Left colon (tissue), 2 donors: ENCODE results near the gene PRDX4. TPM values are rescaled to one million over a fixed set of nuclear protein-coding genes. Genes with fewer than 3 reads are reported as not detected.
A peak's percentile ranks its signal among the peaks of the same experiment; 100 is the strongest.
"Not testable (repeated sequence)": the region's sequence is repeated elsewhere in the genome, so short reads cannot be mapped to it uniquely, and the experiment has no call there.

ENCODE experiments used
- ATAC-seq: fragments of 200-7000 bp; cut with Tn5 transposase; one replicate; pipeline ENCODE4 v1.9.1; 2020; ENCODE audit warnings: mild to moderate bottlenecking, moderate library complexity
- DNase-seq, 2 donors: peaks; one replicate each; pipeline ENCODE4 v3.0.0-alpha.2; 2020
- intact Hi-C, 2 donors: fragments of 100-400 bp; cut with DNase I in 1 of 2; cut with micrococcal nuclease in 1 of 2; formaldehyde crosslinking; loops; one replicate each; pipeline versions ENCODE4 v1.11.2 to v1.14.0; 2022; cut with DNase I, micrococcal nuclease
- total RNA-seq, 2 donors: library from RNA; stranded (reverse); fragmentation: NEBNext Ultra II Directional; extraction: Animal tissue kit (Norgen Biotek cat#: 25700); gene quantifications; one replicate each; pipeline ENCODE4 v1.2.1, GENCODE V29; 2021
- donor health status: DM: no; HTN: no; CAD: no.
- donor health status: DM: yes; HTN: yes; CAD: no.

Gene PRDX4
- total RNA-seq, 2 donors from 2014 or later = 39.1 to 43.3 TPM

DNA sequence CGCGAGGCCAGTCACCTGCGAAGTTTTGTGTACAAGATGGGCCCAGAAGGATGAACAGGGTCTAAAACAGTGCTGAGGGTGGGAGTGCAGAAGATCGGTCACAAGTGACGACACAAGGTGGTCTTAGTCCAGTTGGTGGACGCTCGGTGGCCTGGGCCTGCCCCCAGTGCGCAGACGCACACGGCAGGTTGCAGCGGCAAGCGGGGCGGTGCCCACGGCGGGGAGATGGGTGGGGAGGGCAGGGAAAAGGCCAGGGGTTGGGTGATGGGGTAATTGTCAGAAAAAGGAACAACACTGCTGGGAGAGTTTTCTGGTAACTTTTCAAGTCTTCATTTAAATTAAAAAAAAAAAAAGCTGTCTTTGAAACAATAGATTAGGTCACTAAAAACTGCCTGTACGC, 1.0 kb upstream of the PRDX4 start:
- no peak for ATAC-seq
- peak in 1 of 2 donors; percentile 7 for DNase-seq
- intact Hi-C loops = no loop called here

DNA sequence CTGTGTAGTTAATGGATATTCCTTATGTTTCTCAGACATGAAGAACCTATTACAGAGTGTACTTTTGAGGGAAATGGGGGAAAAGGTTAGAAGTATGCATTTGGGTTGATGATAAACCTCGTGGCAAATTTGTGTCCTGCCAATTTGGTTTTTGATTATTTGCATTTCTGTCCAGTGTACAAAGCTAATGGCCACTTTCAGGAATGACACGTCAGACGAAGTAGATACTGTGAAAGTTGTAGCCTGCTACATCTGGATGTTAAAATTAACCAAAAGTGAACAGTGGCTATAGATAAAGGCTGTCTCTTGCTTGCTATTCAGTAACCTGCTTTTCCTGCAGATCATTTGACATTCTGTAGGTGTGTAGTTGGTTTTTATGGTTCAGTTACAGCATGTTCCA, 1.0 kb downstream of the PRDX4 start:
- no peak for DNase-seq
- intact Hi-C loops = no loop called here
- ATAC-seq = no peak

DNA sequence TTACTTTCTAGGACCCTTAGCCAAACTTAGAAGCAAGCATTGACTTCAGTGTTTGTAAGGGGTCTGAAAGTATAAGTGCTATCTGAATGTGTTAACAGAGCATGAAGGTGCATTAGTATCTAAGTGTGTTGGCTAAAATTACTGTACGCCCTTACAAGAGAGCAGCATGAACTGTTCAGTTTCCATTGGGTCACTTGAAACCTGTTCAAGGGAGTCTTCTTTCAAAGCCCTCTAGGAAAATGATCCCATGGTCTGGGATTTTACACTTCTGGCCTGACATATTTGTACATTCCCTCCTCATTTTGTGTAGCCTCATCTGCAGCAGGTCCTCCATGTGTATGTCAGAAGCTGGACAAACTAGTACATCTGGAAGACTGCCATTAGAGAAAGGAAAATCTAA, 3.2 kb downstream of the PRDX4 start:
- intact Hi-C loops = no loop called here
- DNase-seq (no peak), ATAC-seq (no peak)

DNA sequence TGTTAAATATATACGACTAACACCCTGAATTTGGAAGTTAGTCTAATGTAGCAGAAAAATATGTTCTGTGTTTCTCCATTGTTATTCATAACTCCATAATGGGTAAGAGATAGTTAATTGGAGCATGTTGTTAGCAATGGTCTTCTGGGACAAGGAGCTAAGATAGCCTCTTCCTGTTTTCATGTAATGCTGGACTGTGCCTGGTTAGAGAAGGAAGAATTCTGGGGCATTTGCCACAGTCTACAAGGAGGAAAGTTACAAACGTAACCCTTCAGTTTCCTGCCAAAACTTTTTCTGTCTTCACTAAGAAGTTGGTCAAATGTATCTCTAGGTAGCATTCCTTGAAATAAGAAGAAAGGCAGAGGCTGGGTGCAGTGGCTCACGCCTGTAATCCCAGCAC, 5.8 kb downstream of the PRDX4 start:
- intact Hi-C loops = no loop called here
- no peak for ATAC-seq
- DNase-seq = no peak

DNA sequence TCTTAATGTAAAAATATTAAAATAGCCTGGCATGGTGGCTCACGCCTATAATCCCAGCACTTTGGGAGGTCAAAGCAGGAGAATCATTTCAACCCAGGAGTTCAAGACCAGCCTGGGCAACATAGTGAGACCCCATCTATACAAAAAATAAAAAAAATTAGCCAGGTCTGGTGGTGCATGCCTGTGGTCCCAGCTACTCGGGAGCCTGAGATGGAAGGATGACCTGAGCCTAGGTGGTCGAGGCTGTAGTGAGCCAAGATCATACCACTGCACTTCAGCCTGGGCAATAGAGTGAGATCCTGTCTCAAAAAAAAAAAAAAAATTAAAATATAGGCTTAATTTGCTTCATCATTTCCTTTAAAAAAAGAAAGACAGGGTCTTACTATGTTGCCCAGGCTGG, 9.2 kb downstream of the PRDX4 start:
- intact Hi-C loops, DNase-seq, ATAC-seq: not testable (repeated sequence)

DNA sequence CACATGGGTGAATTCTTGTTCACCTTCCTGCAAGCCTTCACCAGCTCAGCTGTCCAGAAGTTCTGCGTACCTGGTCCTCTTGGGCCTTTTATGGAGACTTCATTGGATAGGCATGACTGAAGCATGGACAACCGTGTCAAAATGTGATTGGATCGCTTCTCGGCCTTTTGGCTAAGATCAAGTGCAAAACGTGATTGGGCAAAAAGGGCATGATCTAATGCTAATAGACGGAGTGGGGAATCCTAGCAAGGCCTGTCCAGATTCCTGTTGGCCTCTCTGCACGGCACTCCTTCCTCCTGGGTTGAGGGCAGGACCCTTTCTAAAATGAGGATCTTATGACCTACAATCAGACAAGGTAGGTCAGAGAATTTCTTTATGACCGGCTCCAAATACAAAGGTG, 24.9 kb downstream of the PRDX4 start:
- ATAC-seq (no peak), DNase-seq (no peak)
- intact Hi-C loops = loop anchor here in 1 of 2 donors (10.0 kb wide), 1 partner anchor 213 kb away; the partner anchor contains the start of genes APOO and CXorf58

DNA sequence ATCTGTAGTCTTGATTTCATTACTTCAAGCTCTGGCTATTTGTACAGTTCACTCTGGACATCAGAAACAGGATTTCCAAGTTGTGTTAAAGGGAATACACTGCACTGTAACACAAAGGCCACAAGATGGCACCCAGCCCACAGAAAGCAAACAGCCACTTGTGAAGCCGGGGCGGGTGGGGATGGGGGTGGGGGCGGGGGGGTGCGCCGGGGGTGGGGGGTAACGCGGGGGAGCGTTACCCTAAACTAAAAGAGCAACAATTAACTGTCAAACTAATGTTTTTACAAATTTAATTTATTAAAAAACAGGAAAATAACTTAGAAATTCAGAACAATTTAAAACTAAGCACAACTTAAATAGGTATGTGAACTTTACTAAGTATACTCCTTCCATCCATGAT, 27.3 kb downstream of the PRDX4 start:
- DNase-seq = peak; percentile 30 to 58
- ATAC-seq = peak; percentile 77
- intact Hi-C loops = loop anchor here (5.0 to 10.0 kb wide), 2 partner anchors 210 to 213 kb away; partner anchors contain the start of genes APOO (in 2 of the 2) and CXorf58 (in 2 of the 2)

DNA sequence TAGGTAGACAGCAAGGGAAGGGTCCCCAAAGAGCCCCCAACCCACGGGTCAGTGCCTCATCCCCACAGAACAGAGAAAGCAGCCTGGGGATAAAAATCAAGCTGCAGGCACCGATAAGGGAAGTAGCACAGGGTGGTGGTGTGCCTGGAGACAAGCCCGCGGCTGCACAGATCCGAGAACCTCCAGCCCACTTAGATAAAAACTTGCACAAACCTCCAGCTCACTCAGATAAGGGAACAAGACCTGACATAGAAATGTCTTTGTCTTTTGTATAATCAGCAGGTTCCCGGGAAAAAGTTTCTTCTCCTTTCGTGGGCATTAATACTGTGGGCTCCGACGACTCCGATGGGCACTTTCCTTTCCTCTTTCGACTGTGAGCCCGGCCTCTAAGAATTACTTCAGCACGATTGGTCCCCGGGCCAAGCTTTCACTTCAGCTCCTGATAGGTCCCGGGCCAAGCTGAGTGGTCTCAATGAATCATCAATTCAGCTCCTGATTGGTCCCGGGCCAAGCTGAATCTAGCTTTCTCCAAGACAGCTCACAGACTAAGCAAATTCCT, 32.4 kb downstream of the PRDX4 start:
- intact Hi-C loops = loop anchor here (5.0 to 10.0 kb wide), 2 partner anchors 205 to 208 kb away; partner anchors contain the start of genes APOO (in 2 of the 2) and CXorf58 (in 2 of the 2)
- DNase-seq (peak in 1 of 2 donors; percentile 14), ATAC-seq (no peak)

DNA sequence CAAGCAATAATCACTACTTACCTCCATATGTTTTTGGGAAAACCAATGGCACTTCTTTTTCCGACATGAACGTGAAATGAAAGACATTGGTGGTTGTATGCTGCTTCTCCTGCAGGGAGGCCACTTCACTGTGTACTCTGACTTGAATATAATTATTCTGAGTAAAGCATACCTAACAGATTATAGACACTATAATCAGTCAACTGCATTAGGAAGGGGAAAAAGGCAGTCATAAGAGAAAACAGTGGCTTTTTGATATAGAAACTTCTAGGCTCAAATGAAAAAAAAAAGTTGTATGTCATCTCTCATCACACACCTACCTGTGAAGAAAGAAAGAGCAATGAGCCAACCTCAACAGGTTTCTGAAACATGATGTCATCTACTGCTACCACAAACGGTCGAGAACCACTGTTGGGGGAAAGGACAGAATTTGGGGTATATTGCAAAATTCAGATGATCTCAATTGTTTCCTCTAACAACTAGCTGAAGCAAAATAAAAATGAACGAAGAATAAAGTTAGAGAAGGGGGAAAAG, 37.4 kb downstream of the PRDX4 start:
- intact Hi-C loops = no loop called here
- ATAC-seq = no peak
- DNase-seq = no peak

DNA sequence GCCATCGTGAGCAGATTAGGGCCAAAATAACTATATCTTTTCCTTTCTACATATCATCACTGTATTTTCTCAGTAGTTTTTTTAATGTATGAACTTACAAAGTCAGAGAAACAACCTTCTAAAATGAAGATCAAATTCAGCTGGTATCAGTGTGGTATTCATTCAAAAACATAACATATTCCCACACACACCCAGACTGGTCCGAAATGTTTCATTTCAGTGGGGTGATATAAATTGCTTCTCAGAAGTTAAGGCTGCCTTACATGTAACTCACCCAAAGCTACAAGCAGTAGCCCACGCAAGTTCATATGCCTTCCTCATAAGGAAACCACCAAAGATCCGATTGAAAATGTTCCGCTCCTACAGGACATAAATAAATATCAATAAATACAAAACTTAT, 37.9 kb downstream of the PRDX4 start:
- ATAC-seq (no peak), DNase-seq (no peak)
- intact Hi-C loops = no loop called here

DNA sequence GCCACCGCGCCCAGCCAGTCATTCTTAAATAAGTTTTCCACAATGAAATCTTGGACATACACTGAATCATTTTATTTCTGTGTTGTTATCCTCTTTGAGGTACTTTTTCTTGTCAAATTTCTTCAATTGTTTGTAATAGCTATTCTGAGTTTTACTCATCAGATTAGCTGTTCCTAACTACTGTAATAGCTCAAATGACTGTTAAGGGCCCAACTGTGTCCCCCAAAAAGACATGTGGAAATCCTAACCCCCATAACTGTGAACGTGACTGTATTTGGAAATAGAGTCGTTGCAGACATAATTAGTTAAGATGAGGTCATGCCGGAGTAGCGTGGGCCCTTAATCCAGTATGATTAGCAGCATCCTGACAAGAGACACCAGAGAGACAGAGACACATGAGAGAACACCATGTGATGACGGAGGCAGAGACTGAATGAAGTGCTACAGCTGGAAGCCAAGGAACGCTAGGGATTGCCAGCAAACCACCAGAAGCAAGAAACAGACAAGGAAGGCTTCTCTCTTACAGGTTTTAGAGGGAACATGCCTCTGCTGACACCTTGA, 52.9 kb downstream of the PRDX4 start:
- intact Hi-C loops = no loop called here
- ATAC-seq (no peak), DNase-seq (no peak)

DNA sequence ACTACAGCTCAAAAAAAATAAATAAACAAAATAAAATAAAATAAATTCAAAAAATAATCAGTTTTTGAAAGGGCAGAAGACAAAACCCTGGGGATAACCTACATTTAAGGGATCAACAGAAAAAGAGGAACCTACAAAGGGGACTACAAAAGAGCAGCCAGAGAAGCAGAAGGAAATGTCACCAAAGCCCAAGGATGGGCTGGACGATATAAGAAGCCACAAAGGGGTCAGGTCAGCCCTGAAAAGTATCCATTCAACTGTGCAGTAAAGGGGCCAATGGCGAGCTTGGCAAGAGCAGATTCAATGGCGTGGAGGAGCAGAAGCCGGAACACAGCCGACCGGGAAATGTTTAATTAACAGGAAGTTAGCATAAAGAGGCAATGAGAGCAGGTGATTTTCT, 58.9 kb downstream of the PRDX4 start:
- DNase-seq (no peak), ATAC-seq (no peak)
- intact Hi-C loops = no loop called here

DNA sequence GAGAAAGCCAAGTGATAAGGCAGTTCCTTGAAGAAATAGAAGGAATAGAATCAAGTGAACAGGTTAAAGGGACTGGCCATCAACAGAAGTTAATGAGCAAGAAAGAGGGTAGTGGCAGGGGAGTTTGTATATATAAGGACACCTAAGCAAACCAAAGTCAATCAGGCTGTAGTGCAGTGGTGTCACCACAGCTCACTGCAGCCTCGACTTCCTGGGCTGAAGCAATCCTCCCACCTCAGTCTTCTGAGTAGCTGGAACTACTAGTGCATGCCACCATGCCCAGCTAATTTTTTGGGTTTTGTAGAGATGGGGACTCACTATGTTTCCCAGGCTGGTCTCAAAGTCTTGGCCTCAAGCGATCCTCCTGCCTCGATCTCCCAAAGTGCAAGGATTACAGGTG, 59.9 kb downstream of the PRDX4 start:
- ATAC-seq = no peak
- intact Hi-C loops = no loop called here
- no peak for DNase-seq

DNA sequence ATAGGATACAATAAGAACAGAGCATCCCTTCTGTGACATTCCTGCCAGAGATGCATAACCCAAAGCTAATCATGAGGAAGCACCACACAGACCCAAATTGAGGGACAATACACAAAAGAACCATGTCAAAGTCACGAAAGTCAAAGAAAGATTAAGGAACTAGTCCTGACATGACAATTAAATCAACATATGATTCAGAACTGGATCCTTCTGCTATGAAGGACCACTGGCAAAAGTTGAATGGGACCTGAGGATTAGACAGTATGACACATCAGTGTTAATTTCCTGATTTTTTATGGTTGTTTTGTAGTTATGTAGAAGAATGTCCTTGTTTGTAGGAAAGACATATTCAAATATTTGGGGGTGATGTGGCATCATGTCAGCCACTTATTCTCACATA, 61.9 kb downstream of the PRDX4 start:
- DNase-seq (no peak), ATAC-seq (no peak)
- intact Hi-C loops = no loop called here

DNA sequence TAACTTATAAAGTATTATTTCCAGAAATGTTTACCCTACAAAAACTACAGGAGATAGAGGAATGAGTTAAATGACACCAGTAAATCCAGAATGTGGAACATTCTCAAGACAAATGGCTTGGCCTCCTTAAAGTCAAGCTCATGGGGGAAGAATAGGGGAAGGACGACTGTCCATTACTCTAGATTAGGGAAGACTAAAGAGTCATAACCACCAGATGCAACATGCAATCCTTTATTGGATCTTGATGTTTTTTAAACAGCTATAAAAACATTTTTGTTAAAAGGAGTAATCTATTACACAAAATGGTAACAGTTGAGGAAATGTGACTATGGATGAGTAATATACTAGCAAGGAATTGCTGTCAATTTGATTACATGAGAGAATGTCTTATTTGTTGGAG, 64.7 kb downstream of the PRDX4 start:
- ATAC-seq = no peak
- intact Hi-C loops = no loop called here

DNA sequence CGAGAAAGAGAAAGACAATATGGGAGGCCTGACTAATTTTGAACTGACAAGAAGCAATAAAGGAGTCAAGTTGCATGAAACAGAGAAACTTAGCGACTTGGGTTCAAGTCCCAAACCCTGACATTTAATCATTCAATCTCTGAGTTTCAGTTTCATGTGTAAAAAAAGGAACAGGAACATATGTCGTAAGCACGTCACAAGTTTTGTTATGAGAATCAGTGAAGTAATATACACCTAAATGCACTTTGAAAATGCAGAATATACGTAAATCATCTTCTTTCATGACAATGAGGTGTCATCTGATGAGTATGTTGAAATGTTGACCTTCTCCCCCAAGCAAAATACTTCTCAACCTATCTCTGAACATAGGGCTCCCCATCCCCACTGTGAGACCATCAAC, 65.4 kb downstream of the PRDX4 start:
- DNase-seq = no peak
- ATAC-seq = no peak
- intact Hi-C loops = no loop called here

More for the DNA sequence above, 64.7 kb downstream of the PRDX4 start:
- no peak for DNase-seq

Other genes starting within 250 kb of the PRDX4 start
- gene ACOT9, start 75.8 kb downstream of the PRDX4 start, total RNA-seq = 10 to 100 TPM; 22.4 to 25.9 TPM
- gene SAT1, start 115.7 kb downstream of the PRDX4 start, total RNA-seq = 100 to 1,000 TPM; 499 to 508 TPM
- 10 to 100 TPM; 31.4 to 31.7 TPM for gene APOO, start 240.4 kb downstream of the PRDX4 start, total RNA-seq
- gene CXorf58, start 240.5 kb downstream of the PRDX4 start, total RNA-seq = not detected